ENCODE data around the gene TNFAIP3.

TNFAIP3 gene

DNA sequence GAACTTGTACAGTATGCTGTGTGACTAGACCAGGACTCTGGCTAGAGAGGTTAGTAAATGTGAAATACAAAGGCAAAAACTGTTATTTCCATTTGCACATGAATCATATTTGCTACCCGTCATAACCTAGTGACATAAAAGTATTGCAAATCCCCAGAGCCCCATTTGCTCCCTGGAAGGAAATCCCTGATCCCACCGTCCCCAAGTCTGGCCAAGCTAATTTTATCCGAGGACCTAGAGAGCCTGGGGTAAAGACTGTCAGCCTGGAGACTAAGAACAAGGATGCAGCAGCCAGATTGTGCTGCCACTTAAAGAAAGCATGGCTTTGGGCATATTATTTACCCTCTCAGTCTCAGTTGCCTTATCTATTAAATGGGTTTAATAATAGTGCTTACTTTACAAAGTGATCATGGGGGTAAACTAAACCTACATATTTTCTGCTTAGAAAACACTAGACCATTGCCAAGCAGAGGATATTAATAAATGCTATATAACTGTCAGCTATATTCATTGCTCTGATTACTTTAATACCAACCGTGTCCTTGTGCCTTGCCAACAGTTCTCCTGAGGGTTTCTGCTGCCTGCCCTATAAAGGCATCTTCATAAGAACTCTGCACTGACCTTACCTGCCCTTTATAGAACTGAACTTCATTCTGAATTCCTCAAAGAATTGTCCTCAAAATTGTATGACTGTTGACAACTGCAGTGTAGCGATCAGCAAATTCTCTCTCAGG lies 16.9 kb upstream of the TNFAIP3 start:
- TF ChIP-seq GATA1 (IDR thresholded peaks at IDR 0.05; ENCODE audit: low read depth, low read length): no peak
- TF ChIP-seq POLR2A (IDR thresholded peaks at IDR 0.05; ENCODE audit: low read length): no peak
- peak in 1 of 2 experiments; percentile 31 for DNase-seq

DNA sequence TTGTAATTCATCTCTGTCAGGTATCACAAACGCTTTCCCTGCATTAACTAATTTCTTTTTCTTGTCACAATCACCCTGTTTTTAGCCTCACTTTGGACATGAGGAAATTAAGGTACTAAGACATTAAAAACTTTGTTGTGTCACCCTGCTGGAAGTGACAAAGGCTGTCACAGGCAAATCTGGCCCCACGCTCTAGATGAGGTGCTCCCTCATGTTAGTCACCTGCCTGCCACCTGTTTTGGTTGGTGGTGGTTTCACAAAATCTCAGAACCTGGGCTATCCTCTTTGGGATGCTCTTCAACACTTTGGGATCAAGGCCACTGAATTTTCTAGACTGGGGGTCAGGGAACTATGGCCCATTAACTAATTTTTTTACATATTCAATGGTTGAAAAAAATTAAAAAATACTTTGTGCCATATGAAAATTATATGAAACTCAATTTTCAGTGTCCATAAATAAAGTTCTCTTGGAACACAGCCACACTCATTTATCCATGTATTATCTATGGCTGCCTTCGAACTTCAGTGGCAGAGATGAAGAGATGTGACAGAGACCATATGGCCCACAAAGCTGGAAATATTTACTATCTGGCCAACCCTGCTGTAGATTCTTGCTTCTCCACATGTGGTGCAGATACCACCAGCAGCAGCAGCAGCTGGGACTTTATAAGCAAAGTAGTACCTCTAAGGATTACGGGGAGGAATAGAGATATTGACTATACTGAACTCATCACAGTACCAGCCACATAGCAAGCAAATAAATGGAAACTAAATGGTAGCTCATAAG lies 16.1 kb upstream of the TNFAIP3 start:
- no peak for TF ChIP-seq GATA1 (IDR thresholded peaks at IDR 0.05; ENCODE audit: low read depth, low read length)
- TF ChIP-seq POLR2A (IDR thresholded peaks at IDR 0.05; ENCODE audit: low read length): no peak
- DNase-seq: peak; percentile 80 to 93

DNA sequence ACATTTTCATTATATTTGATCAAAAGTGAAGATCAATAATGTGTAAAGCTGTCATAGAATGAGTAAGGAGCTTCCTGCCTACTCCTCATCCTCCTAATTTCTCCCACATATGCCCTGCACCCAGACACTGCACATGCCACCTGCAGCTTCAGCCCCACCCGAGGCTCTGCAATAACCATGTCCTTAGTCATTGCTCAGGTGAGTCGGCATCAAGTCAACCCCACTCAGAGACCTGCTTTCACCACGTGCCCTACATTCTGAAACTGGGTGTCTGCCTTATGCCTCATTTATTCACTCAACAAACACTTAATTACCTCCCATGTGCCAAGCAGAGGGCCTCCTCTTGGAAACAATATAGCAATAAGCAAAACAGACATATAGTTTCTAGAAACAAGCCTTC lies 15.4 kb upstream of the TNFAIP3 start:
- peak; percentile 38 to 64 for DNase-seq
- TF ChIP-seq GATA1 (IDR thresholded peaks at IDR 0.05; ENCODE audit: low read depth, low read length) (no peak), POLR2A (IDR thresholded peaks at IDR 0.05; ENCODE audit: low read length) (no peak)

DNA sequence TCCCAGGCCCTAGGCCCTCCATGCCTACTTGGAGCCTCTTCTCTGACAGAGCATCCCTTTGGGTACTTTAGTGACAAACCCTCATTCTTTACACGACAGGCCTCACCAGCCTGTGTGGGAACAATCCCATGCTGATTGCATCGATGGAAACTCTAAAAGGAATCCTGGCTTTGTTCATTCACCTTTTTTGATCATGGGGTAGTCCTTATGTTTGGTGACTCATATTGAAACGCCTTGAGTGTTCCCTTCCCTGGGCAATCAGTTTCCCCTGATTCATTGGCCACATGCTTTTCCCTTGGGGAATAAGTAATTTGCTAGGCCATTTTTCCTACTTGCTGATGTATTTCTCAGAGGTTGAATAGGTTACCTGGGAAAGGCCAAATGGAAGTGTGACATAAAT lies 14.7 kb upstream of the TNFAIP3 start:
- no peak for DNase-seq
- TF ChIP-seq GATA1 (IDR thresholded peaks at IDR 0.05; ENCODE audit: low read depth, low read length) (no peak), POLR2A (IDR thresholded peaks at IDR 0.05; ENCODE audit: low read length) (no peak)

DNA sequence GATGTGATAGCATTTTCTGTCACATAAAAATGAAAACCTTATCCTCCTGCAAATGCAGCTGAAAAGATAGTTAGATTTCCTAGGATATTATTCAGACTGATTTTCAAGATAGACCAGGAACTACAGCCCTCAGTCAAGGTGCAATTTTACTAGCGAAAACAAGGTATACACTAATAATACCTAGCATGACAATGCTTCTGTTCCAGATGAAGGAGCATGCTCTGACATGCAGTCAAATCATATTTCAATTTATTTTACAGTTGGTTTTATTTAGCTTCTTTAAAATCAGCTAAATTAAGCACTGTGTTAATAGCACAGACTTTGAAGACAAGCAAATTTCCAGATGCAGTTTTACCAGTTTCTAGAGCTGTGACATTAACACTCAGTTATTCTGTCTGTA lies 14.2 kb upstream of the TNFAIP3 start:
- DNase-seq: no peak
- TF ChIP-seq GATA1 (IDR thresholded peaks at IDR 0.05; ENCODE audit: low read depth, low read length) (no peak), POLR2A (IDR thresholded peaks at IDR 0.05; ENCODE audit: low read length) (no peak)

DNA sequence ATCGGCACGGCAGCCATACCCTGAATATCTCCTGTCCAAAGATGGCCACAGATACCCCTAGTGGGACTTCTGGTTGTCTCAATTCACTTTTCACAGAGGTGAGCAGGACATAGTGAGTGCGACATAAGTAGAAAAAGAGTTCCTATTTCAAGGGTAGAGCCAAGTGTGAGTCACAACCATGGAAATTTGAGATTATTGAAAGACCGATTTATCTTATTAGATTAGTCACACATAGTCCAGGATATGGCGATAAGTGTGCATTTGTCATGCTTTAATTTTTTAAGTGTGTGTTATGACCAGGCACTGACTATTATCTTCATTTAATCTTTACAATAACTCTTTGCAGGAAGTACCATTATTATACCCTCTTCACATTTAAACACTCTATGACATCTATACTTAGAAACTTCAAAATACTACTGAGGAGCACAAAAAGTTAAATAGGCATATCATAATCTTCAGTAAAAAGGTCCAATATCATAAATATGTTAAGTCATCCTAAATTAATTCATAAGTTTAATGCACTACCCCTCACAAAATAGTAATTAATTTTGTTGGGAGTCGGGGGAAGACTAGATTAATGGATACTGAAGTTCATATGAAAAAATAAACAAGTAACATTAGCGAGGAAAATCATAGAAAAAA lies 13.4 kb upstream of the TNFAIP3 start:
- peak; percentile 56 to 68 for DNase-seq

DNA sequence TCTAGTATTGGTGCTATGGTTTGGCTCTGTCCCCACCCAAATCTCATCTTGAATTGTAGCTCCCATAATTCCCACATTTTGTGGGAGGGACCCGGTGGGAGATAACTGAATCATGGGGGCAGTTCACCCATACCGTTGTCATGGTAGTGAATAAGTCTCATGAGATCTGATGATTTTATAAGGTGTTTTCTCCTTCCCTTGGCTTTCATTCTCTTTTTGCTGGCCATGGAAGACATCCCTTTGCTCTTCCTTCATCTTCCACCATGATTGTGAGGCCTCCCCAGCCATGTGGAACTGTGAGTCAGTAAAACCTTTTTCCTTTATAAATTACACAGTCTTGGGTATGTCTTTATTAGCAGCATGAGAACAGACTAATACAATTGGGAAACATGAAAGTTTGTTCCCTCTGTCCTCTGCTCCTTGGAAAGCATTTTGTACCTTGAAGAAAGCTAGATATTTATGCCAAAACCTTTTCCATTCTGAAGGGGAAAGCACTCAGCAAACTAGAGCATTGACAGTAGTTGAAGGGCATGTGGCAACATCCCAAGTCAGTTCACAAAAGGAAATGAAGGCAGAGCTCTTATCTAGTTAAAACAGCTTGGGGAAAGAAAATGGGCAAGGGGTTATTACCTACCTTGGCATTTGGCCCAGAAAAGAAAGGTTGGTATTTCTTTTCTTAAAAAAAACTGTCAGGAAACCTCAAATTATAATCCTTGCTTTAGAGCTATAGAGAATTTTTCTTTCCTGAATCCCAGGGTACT lies 10.7 kb upstream of the TNFAIP3 start:
- TF ChIP-seq POLR2A (IDR thresholded peaks at IDR 0.05; ENCODE audit: low read length) (no peak), GATA1 (IDR thresholded peaks at IDR 0.05; ENCODE audit: low read depth, low read length) (no peak)
- DNase-seq: peak; percentile 60 to 74

More for the DNA sequence above, 13.4 kb upstream of the TNFAIP3 start:
- no peak for TF ChIP-seq POLR2A (IDR thresholded peaks at IDR 0.05; ENCODE audit: low read length)
- no peak for TF ChIP-seq GATA1 (IDR thresholded peaks at IDR 0.05; ENCODE audit: low read depth, low read length)

DNA sequence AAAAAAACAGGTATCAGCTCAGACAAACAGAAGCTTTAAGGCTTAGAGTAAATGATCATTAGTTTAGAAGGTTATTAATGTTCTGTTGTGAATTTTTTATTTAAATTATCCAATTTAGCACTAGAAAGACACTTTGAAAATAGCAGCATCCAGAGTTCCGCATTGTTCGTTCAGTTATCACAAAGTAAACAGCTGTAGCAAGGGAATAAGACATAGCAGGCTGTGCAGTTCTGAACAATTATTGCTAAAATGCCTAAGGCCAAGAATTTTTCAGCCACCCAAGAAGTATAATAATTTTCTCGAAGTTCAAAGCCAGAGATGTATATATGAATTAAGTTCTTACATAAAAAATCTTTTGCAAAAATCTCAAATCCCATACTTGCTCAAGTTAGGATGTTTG lies 8.0 kb upstream of the TNFAIP3 start:
- no peak for DNase-seq
- TF ChIP-seq GATA1 (IDR thresholded peaks at IDR 0.05; ENCODE audit: low read depth, low read length) (no peak), POLR2A (IDR thresholded peaks at IDR 0.05; ENCODE audit: low read length) (no peak)

DNA sequence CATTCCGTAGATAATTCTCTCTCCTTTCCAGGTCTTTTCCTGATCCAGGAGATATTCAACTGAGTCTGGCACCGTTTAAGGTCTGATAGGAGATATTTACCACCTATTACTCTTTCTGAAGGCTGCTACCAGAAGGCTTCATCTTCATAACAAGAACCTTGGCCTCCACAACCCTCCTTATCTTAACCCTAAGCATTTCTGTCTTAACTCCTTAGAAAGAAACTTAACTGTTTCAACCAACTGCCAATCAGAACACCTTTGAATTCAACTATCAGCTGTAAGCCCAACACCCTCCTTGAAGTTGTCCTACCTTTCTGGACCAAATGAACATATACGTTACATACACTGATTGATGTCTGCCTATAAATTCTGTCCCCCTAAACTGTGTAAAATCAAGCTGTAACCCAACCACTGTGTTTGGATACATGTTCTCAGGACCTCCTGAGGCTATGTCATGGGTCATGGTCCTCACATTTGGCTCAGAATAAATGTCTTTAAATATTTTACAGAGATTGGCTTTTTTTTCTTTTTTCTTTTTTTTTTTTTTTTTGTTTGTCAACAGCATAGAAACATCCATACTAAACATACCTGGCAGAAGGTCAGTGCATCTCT lies 6.6 kb upstream of the TNFAIP3 start:
- TF ChIP-seq POLR2A (IDR thresholded peaks at IDR 0.05; ENCODE audit: low read length): no peak
- TF ChIP-seq GATA1 (IDR thresholded peaks at IDR 0.05; ENCODE audit: low read depth, low read length): no peak
- DNase-seq: peak; percentile 39 to 41

DNA sequence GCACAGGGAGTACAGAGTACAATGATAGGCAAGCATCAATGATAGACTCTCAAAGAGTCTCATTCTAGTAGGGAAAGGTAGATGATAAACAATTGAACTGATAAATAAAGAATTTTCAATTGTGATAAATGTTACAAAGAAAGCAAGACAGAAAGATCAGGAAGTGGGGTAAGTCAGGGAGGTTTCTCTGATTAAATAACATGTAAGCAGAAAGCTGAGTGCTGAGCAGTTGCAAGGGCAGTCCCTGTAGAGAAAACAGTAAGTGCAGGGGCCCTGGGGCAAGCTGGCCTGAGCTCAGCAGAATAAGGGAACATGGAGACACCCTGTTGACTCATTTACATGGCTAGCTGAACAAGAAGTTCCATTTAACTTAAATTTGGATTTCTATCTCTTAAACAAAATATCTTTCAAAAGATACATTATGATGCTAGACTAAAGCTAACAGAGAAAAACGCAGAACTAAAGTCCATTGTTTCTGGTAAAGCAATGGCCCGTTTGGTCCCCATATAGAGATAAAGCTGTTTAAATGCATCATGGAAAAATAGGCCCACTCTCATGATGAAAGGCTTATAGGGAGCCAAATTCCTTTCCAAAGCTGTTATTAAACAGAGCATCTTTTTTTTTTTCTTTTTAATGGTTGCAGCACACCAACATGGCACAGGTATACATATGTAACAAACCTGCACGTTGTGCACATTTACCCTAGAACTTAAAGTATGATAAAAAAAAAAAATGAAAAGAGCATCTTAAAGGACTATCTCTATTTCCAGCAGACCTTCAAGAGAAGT lies 5.3 kb upstream of the TNFAIP3 start:
- TF ChIP-seq POLR2A (IDR thresholded peaks at IDR 0.05; ENCODE audit: low read length): no peak
- TF ChIP-seq GATA1 (IDR thresholded peaks at IDR 0.05; ENCODE audit: low read depth, low read length): no peak
- DNase-seq: peak; percentile 18 to 54

DNA sequence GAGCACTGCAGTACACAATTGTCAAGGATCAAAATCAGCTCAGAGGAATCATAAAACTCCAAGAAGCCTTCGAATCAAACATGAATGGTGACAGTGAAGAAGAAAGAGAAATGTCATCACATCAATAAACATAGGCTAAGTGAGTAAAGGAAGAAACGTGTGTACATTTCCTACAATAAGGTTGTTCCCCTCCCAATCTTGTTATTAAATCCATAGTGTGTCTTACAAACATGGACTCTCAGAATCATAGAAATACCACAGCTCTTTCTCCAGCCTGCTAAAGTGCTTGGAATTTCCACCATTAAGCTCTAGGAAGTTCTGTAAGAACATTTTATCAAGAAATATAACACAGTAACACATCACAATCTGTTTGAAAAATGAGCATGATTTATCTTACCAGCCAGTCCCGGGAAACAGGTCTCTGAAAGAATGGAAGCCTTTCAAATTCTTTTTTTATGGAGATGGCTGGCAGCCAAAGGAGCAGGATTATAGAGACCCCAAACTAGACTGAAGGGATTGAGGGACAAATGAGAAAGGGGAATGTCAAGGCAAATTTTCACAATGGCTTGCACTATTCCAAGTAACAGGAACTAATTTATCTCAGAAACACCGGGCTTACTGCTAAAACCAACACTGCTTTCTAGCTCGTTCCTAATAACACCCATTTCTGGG lies 4.5 kb upstream of the TNFAIP3 start:
- no peak for TF ChIP-seq GATA1 (IDR thresholded peaks at IDR 0.05; ENCODE audit: low read depth, low read length)
- peak in 1 of 2 experiments; percentile 35 for DNase-seq

Measured in erythroblast (primary cell).